GM23338 (cell line): ENCODE results near the gene IGFBP7. TPM values are rescaled to one million over a fixed set of nuclear protein-coding genes. Genes with fewer than 3 reads are reported as not detected.

Source experiments
- ATAC-seq: fragments of 200-7000 bp; cut with Tn5 transposase; 3 replicates; pipeline ENCODE4 v1.9.1; 2020
- DNase-seq: peaks from one replicate; pipeline ENCODE4 v3.0.0-alpha.2; 2015; ENCODE audit warnings: low spot score
- H2AFZ ChIP-seq: fragments of 200-600 bp; sonication (generic); 2 replicates; pipeline ENCODE4 v1.8.0; 2016; ENCODE audit warnings: antibody characterized with exemption, mild to moderate bottlenecking, moderate library complexity
- H3F3A ChIP-seq: fragments of 200-600 bp; sonication (generic); replicated peaks from 2 replicates; pipeline ENCODE4 v1.8.0; 2017; ENCODE audit warnings: antibody characterized with exemption, mixed run types, low read depth
- H3K27ac ChIP-seq: fragments of 200-600 bp; sonication (generic); 2 replicates; pipeline ENCODE4 v1.6.1; 2016; ENCODE audit warnings: low read depth
- H3K27me3 ChIP-seq: fragments of 200-600 bp; sonication (generic); 2 replicates; pipeline ENCODE4 v1.8.0; 2016; ENCODE audit warnings: mild to moderate bottlenecking, mixed run types, moderate library complexity; ENCODE audit not compliant: insufficient read depth
- H3K36me3 ChIP-seq: fragments of 200-600 bp; sonication (generic); 2 replicates; pipeline ENCODE4 v1.8.0; 2016; ENCODE audit warnings: mild to moderate bottlenecking; ENCODE audit not compliant: insufficient read depth
- H3K4me1 ChIP-seq: fragments of 200-600 bp; sonication (generic); 2 replicates; pipeline ENCODE4 v1.8.0; 2016; ENCODE audit warnings: mild to moderate bottlenecking, moderate library complexity; ENCODE audit not compliant: insufficient read depth
- H3K4me2 ChIP-seq: fragments of 200-600 bp; sonication (generic); 2 replicates; pipeline ENCODE4 v1.7.1; 2017; ENCODE audit warnings: mixed run types
- H3K4me3 ChIP-seq: fragments of 200-600 bp; sonication (generic); 2 replicates; pipeline ENCODE4 v1.6.1; 2016; ENCODE audit warnings: mixed run types
- H3K79me2 ChIP-seq: fragments of 200-600 bp; sonication (generic); replicated peaks from 2 replicates; pipeline ENCODE4 v1.8.0; 2017; ENCODE audit warnings: mild to moderate bottlenecking; ENCODE audit not compliant: insufficient read depth
- H3K9me2 ChIP-seq: fragments of 200-600 bp; sonication (generic); 2 replicates; pipeline ENCODE4 v1.8.0; 2017; ENCODE audit not compliant: insufficient read depth
- H4K20me1 ChIP-seq: fragments of 200-600 bp; sonication (generic); replicated peaks from 2 replicates; pipeline ENCODE4 v1.8.0; 2017; ENCODE audit warnings: mild to moderate bottlenecking; ENCODE audit not compliant: insufficient read depth
- H3K27ac Mint-ChIP-seq: 2 replicates; pipeline ENCODE4 v1.8.0; 2020; ENCODE audit warnings: inconsistent platforms, mild to moderate bottlenecking, moderate library complexity, mixed read lengths
- H3K27me3 Mint-ChIP-seq: 3 replicates; pipeline ENCODE4 v1.8.0; 2022; ENCODE audit warnings: low read depth, mild to moderate bottlenecking, moderate library complexity, mixed read lengths, inconsistent platforms; ENCODE audit not compliant: insufficient read depth, poor library complexity
- H3K36me3 Mint-ChIP-seq: 3 replicates; pipeline ENCODE4 v1.8.0; 2021; ENCODE audit warnings: low read depth, mild to moderate bottlenecking, inconsistent platforms, moderate library complexity, mixed read lengths
- H3K4me1 Mint-ChIP-seq: 3 replicates; pipeline ENCODE4 v1.8.0; 2020; ENCODE audit warnings: mild to moderate bottlenecking, inconsistent platforms, mixed read lengths
- H3K4me3 Mint-ChIP-seq: 3 replicates; pipeline ENCODE4 v1.8.0; 2021; ENCODE audit warnings: moderate library complexity, mild to moderate bottlenecking, inconsistent platforms, mixed read lengths
- H3K9me3 Mint-ChIP-seq: 3 replicates; pipeline ENCODE4 v1.8.0; 2020; ENCODE audit warnings: moderate library complexity, mild to moderate bottlenecking, inconsistent platforms, mixed read lengths
- CREB1 ChIP-seq: fragments of 250-450 bp; sonication (Bioruptor Pico); IDR thresholded peaks from 2 replicates; pipeline ENCODE4 v1.5.0; 2020; ENCODE audit warnings: low read depth, mild to moderate bottlenecking, moderate library complexity
- EZH2phosphoT487 ChIP-seq: fragments of 200-600 bp; sonication (generic); IDR thresholded peaks from one replicate; pipeline ENCODE4 v1.8.1; 2018; ENCODE audit warnings: antibody characterized with exemption; ENCODE audit not compliant: unreplicated experiment
- NANOG ChIP-seq: IDR thresholded peaks from 2 replicates; pipeline ENCODE4 v1.6.1; 2016; ENCODE audit warnings: antibody characterized with exemption, borderline replicate concordance
- POLR2AphosphoS5 ChIP-seq: IDR thresholded peaks from 2 replicates; pipeline ENCODE4 v1.6.1; 2016; ENCODE audit warnings: antibody characterized with exemption, low read depth
- STAT1 ChIP-seq: IDR thresholded peaks from one replicate; pipeline ENCODE4 v1.6.1; 2016; ENCODE audit warnings: antibody characterized with exemption; ENCODE audit not compliant: unreplicated experiment
- ZNF331 ChIP-seq: fragments of 250-450 bp; sonication (Bioruptor Pico); IDR thresholded peaks from 2 replicates; pipeline ENCODE4 v1.5.0; 2020; ENCODE audit warnings: low read depth, mild to moderate bottlenecking, moderate library complexity
- ZNF462 ChIP-seq: fragments of 250-450 bp; sonication (Bioruptor Pico); IDR thresholded peaks from 2 replicates; pipeline ENCODE4 v1.5.0; 2020; ENCODE audit warnings: mild to moderate bottlenecking, moderate library complexity
- polyA plus RNA-seq: library from polyadenylated mRNA; unstranded; fragments of >200 nt; fragmentation: Nextera tagmentation; extraction: Ambion mirVana; gene quantifications from 2 replicates; pipeline ENCODE4 v1.2.1, GENCODE V29; 2016
- total RNA-seq: library from RNA; depleted of rRNA; stranded (reverse); fragments of >200 nt; shearing (Covaris generic); gene quantifications from 2 replicates; pipeline ENCODE4 v1.2.3, GENCODE V29; 2014
- TF ChIP-seq, protein P1 (sequence below), 2 experiments: fragments of 200-600 bp in 1 of 2; sonication (generic) in 1 of 2; conservative IDR thresholded peaks; 2 replicates each; pipeline versions ENCODE4 v1.5.1 to v1.6.1; 2016 to 2017; ENCODE audit warnings: antibody characterized with exemption in 2 of 2, low read depth in 2 of 2, mild to moderate bottlenecking in 2 of 2, moderate library complexity in 1 of 2

IGFBP7 gene
- total and polyA plus RNA-seq, 2 experiments from 2014 or later, result 0.49 to 7.9 TPM

DNA sequence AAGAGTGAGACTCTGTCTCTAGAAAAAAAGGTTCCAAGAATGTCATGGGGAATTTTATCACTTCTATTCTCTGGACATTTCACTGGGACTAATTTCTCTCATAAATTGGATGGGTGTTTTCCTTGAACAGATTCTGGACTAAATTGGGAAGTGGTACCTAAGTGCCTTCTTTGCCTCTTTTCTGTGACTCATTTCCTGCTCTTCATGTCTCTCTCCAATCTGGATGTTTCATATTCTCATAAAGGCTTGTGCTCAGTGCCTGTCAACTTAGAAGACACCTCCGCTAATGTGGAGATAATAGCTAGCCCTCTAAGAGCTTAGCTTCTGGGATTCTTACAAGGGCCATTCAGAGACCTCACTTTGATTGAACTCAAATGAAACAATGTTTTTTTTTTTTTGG is 38.0 kb upstream of the IGFBP7 start:
- DNase-seq (no peak), ATAC-seq (no peak)
- H3K27ac ChIP-seq, result no peak overlapping the region
- 0 out of 2 replicates have a peak, but pooled peaks cover 5% of the 10 kb centered on the region for H3K9me2 ChIP-seq
- H3K27ac Mint-ChIP-seq, result no peak overlapping the region
- no peak overlapping the region for H3K4me2 ChIP-seq
- no peak overlapping the region for H2AFZ ChIP-seq
- no peak overlapping the region for H3K4me3 Mint-ChIP-seq
- no peak overlapping the region for H3K4me3 ChIP-seq
- H3K27me3 ChIP-seq, result no peaks in the 10 kb centered on the region
- no peaks in the 10 kb centered on the region for H3K36me3 Mint-ChIP-seq
- H3K4me1 Mint-ChIP-seq, result no peaks in the 10 kb centered on the region
- no peaks in the 10 kb centered on the region for H3F3A ChIP-seq
- no peaks in the 10 kb centered on the region; the same call in 2 of the 3 replicates for H3K9me3 Mint-ChIP-seq
- no peaks in the 10 kb centered on the region for H3K79me2 ChIP-seq
- H3K36me3 ChIP-seq, result no peaks in the 10 kb centered on the region
- no peaks in the 10 kb centered on the region for H4K20me1 ChIP-seq
- no peak for TF ChIP-seq NANOG
- TF ChIP-seq ZNF462, result no peak
- TF ChIP-seq, protein P1, sequence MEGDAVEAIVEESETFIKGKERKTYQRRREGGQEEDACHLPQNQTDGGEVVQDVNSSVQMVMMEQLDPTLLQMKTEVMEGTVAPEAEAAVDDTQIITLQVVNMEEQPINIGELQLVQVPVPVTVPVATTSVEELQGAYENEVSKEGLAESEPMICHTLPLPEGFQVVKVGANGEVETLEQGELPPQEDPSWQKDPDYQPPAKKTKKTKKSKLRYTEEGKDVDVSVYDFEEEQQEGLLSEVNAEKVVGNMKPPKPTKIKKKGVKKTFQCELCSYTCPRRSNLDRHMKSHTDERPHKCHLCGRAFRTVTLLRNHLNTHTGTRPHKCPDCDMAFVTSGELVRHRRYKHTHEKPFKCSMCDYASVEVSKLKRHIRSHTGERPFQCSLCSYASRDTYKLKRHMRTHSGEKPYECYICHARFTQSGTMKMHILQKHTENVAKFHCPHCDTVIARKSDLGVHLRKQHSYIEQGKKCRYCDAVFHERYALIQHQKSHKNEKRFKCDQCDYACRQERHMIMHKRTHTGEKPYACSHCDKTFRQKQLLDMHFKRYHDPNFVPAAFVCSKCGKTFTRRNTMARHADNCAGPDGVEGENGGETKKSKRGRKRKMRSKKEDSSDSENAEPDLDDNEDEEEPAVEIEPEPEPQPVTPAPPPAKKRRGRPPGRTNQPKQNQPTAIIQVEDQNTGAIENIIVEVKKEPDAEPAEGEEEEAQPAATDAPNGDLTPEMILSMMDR (conservative IDR thresholded peaks at IDR 0.05; ENCODE audit: low read depth in 2 of 2), result no peak
- no peak for TF ChIP-seq POLR2AphosphoS5
- no peak for TF ChIP-seq CREB1 (CRISPR knock-in tag)
- TF ChIP-seq ZNF331 (CRISPR knock-in tag), result no peak
- TF ChIP-seq STAT1, result no peak
- no peak for TF ChIP-seq EZH2phosphoT487
- peaks cover 5% of the 10 kb centered on the region for H3K27me3 Mint-ChIP-seq
- H3K4me1 ChIP-seq, result no peaks in the 10 kb centered on the region
